Dendritic cell treated with granulocyte-macrophage colony-stimulating factor and Interleukin-4, amounts not matched to agents 40 ng/mL and 50 ng/mL, for 4 days (primary cell): Measurements from ENCODE around the gene SECTM1.

Experiments
- H3K27ac Mint-ChIP-seq: one replicate; pipeline ENCODE4 v1.8.0; 2022; ENCODE audit warnings: mild to moderate bottlenecking, mixed read lengths
- H3K27me3 Mint-ChIP-seq: one replicate; pipeline ENCODE4 v1.8.0; 2022; ENCODE audit warnings: mild to moderate bottlenecking, mixed read lengths
- H3K36me3 Mint-ChIP-seq: one replicate; pipeline ENCODE4 v1.8.0; 2022; ENCODE audit warnings: low read depth, mixed read lengths
- H3K4me1 Mint-ChIP-seq: one replicate; pipeline ENCODE4 v1.8.0; 2022; ENCODE audit warnings: low read depth, mixed read lengths
- H3K4me3 Mint-ChIP-seq: one replicate; pipeline ENCODE4 v1.8.0; 2022; ENCODE audit warnings: mild to moderate bottlenecking, moderate library complexity, mixed read lengths
- H3K9me3 Mint-ChIP-seq: one replicate; pipeline ENCODE4 v1.8.0; 2022; ENCODE audit warnings: mixed read lengths
- intact Hi-C: fragments of 100-400 bp; cut with micrococcal nuclease; formaldehyde crosslinking; loops from one replicate; pipeline ENCODE4 v1.15.0; 2022

SECTM1 gene

DNA sequence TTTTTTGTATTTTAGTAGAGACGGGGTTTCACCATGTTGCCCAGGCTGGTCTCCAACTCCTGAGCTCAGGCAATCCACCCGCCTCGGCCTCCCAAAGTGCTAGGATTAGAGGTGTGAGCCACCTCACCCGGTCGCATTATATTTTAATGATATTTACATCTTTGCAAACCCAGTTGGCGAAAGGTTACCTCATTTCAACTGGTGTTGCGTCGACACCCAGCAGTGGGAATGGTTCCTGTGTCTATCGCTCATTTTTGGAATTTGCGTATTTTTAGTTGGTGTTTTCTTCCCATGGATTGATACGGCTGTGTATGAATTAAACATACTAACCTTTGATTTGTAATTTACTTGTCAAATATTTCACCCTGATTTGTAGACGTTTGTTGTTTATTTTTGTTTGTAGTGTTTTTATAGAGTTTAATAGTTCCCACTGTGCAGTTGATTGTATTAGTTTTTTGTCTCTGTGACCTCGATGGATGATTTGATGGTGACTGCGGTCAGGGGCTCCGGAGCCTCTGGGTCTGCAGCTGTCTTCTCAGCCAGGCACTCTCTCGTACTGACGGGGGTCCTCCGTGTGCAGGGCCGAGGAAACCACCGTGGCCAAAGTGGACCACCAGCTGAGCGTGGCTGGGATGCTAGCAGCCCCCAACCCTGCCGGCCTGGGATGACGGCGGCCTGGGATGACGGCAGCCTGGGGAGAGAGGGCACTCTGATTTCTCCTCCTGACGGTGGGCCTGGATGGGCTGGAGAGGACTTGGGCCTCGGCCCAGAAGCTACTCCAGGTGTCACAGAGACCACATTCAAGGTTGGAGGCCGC is 20.2 kb downstream of the SECTM1 start:
- H3K4me1 Mint-ChIP-seq = peaks cover 27% of the 10 kb centered on the region
- no peaks in the 10 kb centered on the region for H3K9me3 Mint-ChIP-seq
- no peak overlapping the region for H3K27ac Mint-ChIP-seq
- intact Hi-C loops = loop anchor here (10.0 kb wide), 1 partner anchor 49 kb away; no protein-coding TSS in a partner anchor
- peaks cover 61% of the 10 kb centered on the region for H3K27me3 Mint-ChIP-seq
- H3K4me3 Mint-ChIP-seq = no peak overlapping the region
- no peaks in the 10 kb centered on the region for H3K36me3 Mint-ChIP-seq

DNA sequence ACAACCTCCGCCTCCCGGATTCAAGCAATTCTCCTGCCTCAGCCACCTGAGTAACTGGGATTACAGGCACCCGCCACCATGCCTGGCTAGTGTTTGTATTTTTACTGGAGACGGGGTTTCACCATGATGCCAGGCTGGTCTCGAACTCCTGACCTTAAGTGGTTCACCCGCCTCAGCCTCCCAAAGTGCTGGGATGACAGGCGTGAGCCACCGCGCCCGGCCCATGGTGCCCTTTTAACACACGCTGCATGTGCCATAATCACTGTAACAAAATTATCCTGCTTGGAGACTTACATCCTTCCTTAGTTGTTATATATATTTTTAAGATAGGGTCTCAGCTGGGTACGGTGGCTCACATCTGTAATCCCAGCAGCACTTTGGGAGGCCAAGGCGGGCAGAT is 21.6 kb downstream of the SECTM1 start:
- H3K4me1 Mint-ChIP-seq = peaks cover 27% of the 10 kb centered on the region
- intact Hi-C loops = loop anchor here (10.0 kb wide), 1 partner anchor 47 kb away; no protein-coding TSS in a partner anchor

DNA sequence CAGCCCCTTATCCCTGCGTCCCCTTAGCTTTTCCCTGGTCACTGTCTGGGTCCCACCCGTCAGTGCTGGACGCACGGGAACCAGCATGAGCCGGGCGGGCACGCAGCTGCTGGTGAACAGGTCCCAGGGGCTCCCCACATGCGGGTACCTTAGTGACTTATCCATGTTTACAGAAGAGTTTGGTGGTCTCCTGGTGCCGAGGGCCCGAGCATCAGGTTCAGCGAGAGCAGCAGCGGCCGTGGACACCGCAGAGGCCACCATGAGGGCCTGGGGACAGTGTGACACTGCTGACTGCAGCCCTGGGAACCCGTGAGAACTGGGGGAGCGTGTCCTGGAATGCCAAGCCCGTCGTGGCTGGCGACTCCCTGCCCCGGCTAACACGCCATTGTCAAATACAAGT is 22.7 kb downstream of the SECTM1 start:
- Mint-ChIP-seq H3K4me3 (no peak overlapping the region), H3K27me3 (peaks cover 59% of the 10 kb centered on the region), H3K36me3 (no peaks in the 10 kb centered on the region), H3K4me1 (peaks cover 21% of the 10 kb centered on the region), H3K27ac (no peak overlapping the region), H3K9me3 (no peaks in the 10 kb centered on the region)
- intact Hi-C loops = loop anchor here (10.0 kb wide), 1 partner anchor 46 kb away; no protein-coding TSS in a partner anchor

More for the DNA sequence above, 21.6 kb downstream of the SECTM1 start:
- Mint-ChIP-seq H3K27me3 (peaks cover 60% of the 10 kb centered on the region), H3K4me3 (no peak overlapping the region), H3K9me3 (no peaks in the 10 kb centered on the region), H3K36me3 (no peaks in the 10 kb centered on the region), H3K27ac (no peak overlapping the region)

DNA sequence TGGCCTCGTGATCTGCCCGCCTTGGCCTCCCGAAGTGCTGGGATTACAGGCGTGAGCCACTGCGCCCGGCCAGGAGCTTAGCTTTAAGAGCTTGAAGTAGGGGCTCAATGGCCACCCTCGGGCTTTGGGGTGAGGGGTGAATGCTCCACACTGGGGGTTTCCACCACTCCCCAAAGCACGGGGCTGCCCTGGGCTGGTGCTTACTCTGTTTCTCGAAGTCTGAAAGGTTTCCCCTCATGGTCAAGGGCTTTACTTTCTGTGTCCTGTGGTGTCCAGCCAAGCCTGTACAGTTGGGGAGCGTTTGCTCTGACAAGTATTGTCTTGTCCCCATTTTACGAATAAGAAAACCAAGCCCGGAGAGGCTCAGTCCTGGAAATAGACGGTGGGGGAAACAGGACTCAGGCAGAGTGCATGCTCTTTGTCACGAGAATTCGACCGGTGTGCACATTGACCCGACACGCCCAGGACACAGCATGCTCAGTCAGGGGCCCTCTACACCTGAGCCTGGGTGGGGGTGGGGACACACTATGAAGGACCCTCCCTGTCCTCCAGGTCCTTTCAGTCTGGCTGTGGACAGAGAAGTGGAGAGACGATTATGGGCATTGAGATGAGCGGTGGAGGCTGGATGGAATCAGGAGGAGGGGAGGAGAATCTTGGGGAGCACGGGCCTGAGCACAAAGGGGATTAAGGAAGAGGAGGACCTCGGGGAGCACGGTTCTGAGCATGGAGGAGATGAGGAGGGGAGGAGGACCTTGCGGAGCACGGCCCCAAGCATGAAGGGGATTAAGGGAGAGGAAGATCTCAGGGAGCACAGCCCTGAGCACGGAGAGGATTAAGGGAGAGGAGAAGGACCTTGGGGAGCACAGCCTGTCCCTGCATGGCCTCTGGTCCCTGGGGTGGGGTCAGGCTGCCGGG is 23.7 kb downstream of the SECTM1 start:
- intact Hi-C loops = loop anchor here (10.0 kb wide), 1 partner anchor 45 kb away; no protein-coding TSS in a partner anchor
- Mint-ChIP-seq H3K9me3 (no peaks in the 10 kb centered on the region), H3K4me3 (no peak overlapping the region), H3K36me3 (no peaks in the 10 kb centered on the region), H3K27me3 (peaks cover 61% of the 10 kb centered on the region), H3K27ac (no peak overlapping the region), H3K4me1 (peaks cover 11% of the 10 kb centered on the region)

DNA sequence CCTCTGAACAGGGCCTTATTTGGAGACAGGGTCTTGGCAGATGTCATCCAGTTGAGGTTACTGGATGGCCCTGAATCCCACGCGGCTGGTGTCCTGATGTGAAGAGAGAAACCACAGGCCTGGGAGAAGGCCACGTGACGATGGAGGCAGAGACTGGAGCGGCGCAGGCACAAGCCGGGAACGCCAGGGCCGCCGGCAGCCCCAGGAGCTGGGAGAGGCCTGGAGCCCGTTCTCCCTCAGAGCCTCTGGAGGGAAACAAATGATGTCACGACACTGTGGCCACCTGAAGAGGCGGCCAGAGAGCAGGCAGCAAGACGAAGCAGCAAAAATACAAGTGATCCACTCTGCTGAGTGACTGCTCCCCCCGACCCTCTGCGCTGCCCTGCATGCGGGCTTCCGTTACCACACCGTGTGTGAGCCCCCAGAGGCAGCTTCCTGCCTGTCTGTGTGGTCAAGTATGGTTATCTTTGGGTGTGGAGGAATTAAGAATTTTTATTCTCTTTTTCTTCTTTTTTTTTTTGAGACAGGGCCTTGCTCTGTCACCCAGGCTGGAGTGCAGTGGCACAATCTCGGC is 27.8 kb downstream of the SECTM1 start:
- no peaks in the 10 kb centered on the region for H3K36me3 Mint-ChIP-seq
- H3K9me3 Mint-ChIP-seq = no peaks in the 10 kb centered on the region
- H3K27me3 Mint-ChIP-seq = peaks cover 86% of the 10 kb centered on the region
- intact Hi-C loops = no loop called here
- H3K4me3 Mint-ChIP-seq = no peak overlapping the region
- H3K4me1 Mint-ChIP-seq = peaks cover 24% of the 10 kb centered on the region
- H3K27ac Mint-ChIP-seq = no peak overlapping the region

DNA sequence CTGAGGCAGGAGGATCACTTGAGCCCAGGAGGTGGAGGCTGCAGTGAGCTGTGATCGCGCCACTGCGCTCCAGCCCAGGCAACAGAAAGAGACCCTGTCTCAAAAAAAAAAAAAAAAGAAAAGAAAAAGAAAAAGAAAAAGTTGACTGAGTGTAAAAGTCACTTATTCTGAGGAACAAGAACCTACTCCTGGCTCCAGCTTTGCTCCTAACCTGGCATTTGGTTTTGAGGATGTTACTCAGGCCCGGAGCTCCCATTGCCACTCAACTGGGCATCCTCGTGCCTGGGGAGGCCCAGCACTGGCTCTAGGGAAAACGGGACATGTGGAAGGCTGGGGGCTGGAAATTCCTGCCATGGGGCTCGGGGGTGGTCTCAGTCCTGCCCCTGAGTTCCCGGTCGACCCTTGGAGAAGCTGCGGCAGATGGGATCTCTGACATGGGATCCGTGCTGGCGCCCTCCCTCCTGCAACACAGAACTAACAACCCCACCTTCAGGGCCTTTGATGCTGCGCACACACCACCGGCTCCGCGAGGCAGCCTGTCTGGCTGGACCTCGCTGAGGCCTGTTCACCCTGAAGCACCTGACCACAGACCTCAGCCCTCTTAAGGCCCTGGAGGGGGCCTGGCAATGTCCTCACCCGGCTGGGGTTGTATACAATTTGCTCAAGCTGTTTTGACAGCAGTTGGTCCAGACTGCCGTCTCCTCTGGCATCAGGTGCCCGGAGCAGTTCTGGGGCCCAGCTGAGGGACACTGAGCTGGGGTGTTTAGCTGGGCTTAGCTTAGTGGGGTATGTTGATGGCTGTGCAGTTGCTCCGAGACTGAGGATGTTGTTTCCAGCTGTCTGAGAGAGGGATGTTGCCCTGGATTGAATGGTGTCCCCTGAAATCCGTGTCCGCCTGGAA is 28.5 kb downstream of the SECTM1 start:
- no peaks in the 10 kb centered on the region for H3K36me3 Mint-ChIP-seq
- no peak overlapping the region for H3K27ac Mint-ChIP-seq
- peaks cover 84% of the 10 kb centered on the region for H3K27me3 Mint-ChIP-seq
- intact Hi-C loops = no loop called here
- H3K9me3 Mint-ChIP-seq = no peaks in the 10 kb centered on the region
- H3K4me3 Mint-ChIP-seq = no peak overlapping the region
- H3K4me1 Mint-ChIP-seq = peaks cover 31% of the 10 kb centered on the region

DNA sequence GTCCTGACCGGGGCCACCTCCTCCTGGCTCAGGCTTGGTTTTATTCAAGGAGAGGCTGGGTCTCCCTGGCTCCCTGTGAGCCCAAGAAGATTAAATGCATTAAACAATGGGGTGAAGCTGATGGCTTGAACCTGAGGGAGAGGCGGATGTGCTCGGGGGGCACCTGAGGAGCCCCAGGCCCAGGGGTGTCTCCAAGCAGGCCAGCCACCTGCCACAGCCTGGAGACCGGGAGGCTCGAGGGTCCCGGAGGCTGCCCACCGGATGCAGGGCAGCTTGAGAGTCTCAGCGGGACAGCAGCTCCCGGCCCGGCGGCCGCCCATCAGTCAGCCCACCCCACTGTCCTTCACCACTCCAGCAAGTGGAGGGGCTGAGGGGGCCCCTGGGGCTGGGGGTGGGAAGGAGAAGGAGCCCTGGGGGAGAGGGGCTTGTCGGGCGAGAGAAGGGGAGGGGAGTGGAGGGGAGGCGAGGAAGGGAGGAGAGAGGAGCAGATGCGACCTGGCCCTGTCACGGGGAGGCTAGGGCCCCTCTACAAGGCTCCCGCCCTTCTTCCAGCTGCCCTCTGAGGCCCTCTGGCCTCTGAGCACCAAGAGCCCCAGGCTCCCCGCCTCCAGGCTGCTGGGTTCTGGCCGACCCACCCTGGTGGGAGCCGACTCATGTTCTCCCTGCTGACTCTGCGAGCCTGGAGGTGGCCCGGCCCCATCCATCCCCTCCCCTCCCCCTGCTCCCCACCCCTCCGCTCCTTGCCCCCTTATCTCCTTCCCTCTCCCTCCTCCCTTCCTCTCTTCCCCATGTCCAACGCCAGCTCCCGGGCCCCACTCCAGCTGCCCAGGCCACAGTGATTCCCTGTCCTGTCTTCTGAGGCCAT is 29.4 kb downstream of the SECTM1 start:
- Mint-ChIP-seq H3K27me3 (peaks cover 82% of the 10 kb centered on the region), H3K36me3 (no peaks in the 10 kb centered on the region), H3K27ac (no peak overlapping the region), H3K4me1 (peaks cover 35% of the 10 kb centered on the region), H3K4me3 (no peak overlapping the region), H3K9me3 (no peaks in the 10 kb centered on the region)
- intact Hi-C loops = no loop called here

DNA sequence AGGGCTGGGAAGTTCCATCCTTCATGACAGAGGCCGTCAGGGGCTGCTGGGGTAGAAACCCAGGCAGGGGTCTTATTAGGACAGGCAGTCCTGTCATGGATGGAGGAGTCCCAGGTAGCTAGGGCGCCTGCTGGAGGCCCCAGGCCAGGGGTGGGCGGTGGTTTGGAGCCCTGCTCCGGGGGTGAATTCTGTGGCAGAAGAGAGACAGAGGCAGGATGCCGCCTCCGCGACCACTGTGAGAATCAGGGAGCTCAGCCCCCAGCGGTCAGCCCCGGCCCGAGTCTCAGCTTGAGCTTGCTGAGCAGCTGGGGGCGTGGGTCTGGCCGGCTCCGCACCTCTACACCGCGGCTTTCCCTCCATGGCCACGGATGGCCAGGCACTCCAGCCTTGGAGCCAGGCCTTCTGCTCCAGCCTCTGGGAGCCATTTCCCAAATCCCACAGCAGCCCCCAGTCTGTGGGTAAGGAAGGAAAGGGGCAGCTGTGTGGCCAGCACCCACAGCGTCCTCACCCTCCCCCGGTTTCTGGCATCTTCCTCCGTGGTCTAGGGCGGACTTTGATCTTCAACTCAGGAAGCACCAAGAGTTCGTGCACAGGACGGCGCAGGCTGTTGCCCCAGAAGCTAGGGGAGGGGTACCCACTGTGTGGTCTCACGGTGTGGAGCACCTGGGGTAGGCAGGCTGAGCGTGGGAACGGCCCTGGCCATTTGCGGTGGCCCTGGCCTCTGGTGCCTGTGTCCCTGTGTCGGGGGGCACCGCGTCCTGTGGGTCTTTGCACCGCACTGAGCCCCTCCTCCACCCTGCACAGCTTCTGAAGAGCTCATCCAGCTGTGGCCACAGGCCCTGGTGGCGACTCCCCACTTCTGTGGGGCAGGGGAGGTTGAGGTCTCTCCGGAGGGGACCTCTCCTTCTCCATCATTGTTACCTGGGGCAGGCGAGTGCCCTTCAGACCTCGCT is 30.3 kb downstream of the SECTM1 start:
- H3K4me1 Mint-ChIP-seq = peaks cover 44% of the 10 kb centered on the region
- H3K4me3 Mint-ChIP-seq = no peak overlapping the region
- no peak overlapping the region for H3K27ac Mint-ChIP-seq
- no peaks in the 10 kb centered on the region for H3K36me3 Mint-ChIP-seq
- intact Hi-C loops = no loop called here
- H3K9me3 Mint-ChIP-seq = no peaks in the 10 kb centered on the region
- peaks cover 77% of the 10 kb centered on the region for H3K27me3 Mint-ChIP-seq

DNA sequence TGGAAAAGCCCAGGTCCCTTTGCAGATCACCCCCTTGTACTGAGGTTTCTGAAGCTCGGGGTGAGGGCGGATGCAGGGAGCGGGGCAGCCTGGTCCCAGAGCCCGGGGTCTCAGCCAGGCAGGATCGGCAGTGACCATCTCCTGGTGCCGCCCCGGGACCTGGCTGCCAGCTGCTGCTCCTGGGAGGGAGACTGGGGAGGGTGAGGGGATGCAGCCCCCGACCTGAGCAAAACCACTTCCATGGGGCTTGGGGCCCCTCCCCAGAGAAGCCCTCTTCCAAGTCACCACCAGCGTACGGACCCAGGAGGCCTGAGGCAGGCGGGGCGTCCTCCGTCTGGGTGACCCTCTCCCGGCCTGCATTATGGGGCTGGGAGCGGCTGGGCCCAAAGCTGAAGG is 31.0 kb downstream of the SECTM1 start:
- H3K36me3 Mint-ChIP-seq = no peaks in the 10 kb centered on the region
- peaks cover 72% of the 10 kb centered on the region for H3K27me3 Mint-ChIP-seq
- H3K4me3 Mint-ChIP-seq = no peak overlapping the region
- H3K9me3 Mint-ChIP-seq = no peaks in the 10 kb centered on the region
- no peak overlapping the region for H3K27ac Mint-ChIP-seq
- H3K4me1 Mint-ChIP-seq = peaks cover 51% of the 10 kb centered on the region
- intact Hi-C loops = no loop called here

DNA sequence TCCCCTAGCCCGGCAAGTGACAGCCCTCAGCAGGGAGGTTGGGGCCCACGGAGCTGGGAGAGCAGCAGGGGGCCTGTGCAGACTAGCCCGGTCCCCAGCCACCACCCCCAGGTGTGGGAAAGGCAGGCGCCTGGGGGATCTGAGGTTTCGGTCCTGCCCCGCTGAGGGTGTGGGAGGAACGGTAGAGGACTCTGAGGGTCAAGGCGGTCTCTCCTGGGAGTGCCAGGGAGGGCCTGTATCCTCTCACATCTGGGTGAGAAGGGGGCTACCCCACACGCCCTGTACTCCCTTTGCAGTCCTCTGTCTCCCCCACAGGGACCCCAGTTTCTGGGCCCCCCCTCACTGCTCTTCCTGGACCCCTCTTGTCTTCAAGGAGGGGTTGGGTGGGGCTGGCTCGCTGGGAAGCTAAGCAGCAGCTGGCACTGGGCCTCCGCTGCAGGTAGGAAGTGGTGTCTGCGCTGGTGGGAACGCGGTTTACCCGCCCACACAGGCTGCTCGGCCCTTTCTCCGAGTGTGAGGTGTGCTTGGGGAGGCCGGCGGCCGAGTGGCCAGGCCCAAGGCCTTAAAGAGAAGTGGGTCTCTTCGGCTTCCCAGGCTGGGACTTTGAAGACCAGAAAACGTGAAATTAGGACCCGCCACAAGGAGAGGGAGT is 31.5 kb downstream of the SECTM1 start:
- no peak overlapping the region for H3K27ac Mint-ChIP-seq
- peaks cover 56% of the 10 kb centered on the region for H3K4me1 Mint-ChIP-seq
- H3K27me3 Mint-ChIP-seq = peaks cover 75% of the 10 kb centered on the region
- intact Hi-C loops = no loop called here
- no peaks in the 10 kb centered on the region for H3K9me3 Mint-ChIP-seq
- H3K4me3 Mint-ChIP-seq = no peak overlapping the region
- no peaks in the 10 kb centered on the region for H3K36me3 Mint-ChIP-seq

DNA sequence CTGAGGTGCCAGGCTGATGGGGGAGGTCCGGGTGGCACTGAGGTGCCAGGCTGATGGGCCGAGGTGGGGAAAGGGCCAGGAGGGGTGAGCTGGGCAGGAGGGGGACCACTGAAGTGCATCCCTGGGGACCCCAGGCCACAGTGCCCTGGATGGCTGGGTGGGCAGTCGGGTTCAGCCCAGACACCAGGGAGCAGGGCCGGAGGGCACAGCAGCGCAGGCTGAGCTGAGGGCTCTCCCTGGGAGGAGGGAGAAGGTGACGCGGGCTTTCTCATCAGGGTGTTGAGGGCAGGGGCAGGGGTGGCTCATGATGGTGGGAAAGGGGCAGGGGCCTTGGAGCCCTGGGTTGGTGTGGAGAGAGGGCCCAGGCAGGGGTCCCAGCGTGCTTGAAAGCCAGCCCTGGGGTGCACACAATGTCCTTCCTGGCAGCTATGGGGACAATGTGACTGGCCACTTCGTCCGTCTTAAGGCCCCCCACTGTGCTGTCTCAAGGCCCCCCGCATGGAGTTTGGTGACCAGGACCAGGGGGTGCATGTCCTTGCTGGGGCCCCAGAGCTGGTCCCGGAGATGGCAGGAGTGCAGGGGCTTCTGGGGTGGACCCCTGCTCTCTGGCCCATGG is 32.2 kb downstream of the SECTM1 start:
- intact Hi-C loops = no loop called here
- H3K4me3 Mint-ChIP-seq = no peak overlapping the region
- H3K27me3 Mint-ChIP-seq = peaks cover 72% of the 10 kb centered on the region
- no peaks in the 10 kb centered on the region for H3K9me3 Mint-ChIP-seq
- peak overlapping the region; percentile 63 for H3K27ac Mint-ChIP-seq
- H3K4me1 Mint-ChIP-seq = peaks cover 62% of the 10 kb centered on the region
- no peaks in the 10 kb centered on the region for H3K36me3 Mint-ChIP-seq
